Endothelial cell of umbilical vein (primary cell): ENCODE results near the gene C14orf93. TPM values are rescaled to one million over a fixed set of nuclear protein-coding genes. Genes with fewer than 3 reads are reported as not detected.

ENCODE experiments used
- BruUV-seq: library from RNA; stranded (reverse); fragments of 400-500 nt; replicated peaks from 2 replicates; lab custom pipeline; 2021; lab: Mats Ljungman, UMichigan
- CTCF ChIA-PET: fragments of 300-600, 350-600 bp; sonication (Branson Sonifier 250); formaldehyde crosslinking; loops from one replicate; lab custom pipeline; 2021; ENCODE audit warnings: antibody characterized with exemption, inconsistent platforms; lab: Charles Lee
- POLR2A ChIA-PET: fragments of 300-600, 350-600 bp; sonication (Branson Sonifier 250); formaldehyde crosslinking; loops from one replicate; lab custom pipeline; 2021; ENCODE audit warnings: antibody characterized with exemption, inconsistent platforms; lab: Charles Lee
- DNase-seq: peaks from one replicate; pipeline ENCODE4 v3.0.0-alpha.2; 2011; ENCODE audit warnings: low read depth, low spot score
- FAIRE-seq: peaks from 2 replicates; lab custom pipeline; 2011; peaks lifted over from hg19 to GRCh38; lab: Jason Lieb, UNC
- H2AFZ ChIP-seq: 2 replicates; pipeline ENCODE4 v1.6.0; 2012; ENCODE audit warnings: low read depth, low read length, control low read depth, inconsistent platforms
- H3K27ac ChIP-seq: 2 replicates; pipeline ENCODE4 v1.5.1; 2011; ENCODE audit warnings: low read depth, mild to moderate bottlenecking, control low read depth, low read length, moderate library complexity; ENCODE audit not compliant: insufficient read depth
- H3K27me3 ChIP-seq, 2 experiments: 2 replicates each; pipeline versions ENCODE4 v1.6.0 to v1.6.1; 2011; ENCODE audit warnings: low read length in 2 of 2, mixed read lengths in 1 of 2; ENCODE audit not compliant: control insufficient read depth in 2 of 2, insufficient read depth in 2 of 2
- H3K36me3 ChIP-seq, 2 experiments: 2 replicates in 1 of 2; 3 replicates in 1 of 2; pipeline ENCODE4 v1.5.1; 2011; ENCODE audit warnings: low read length in 2 of 2, mild to moderate bottlenecking in 1 of 2, moderate library complexity in 1 of 2; ENCODE audit not compliant: control insufficient read depth in 2 of 2, insufficient read depth in 2 of 2; ENCODE audit errors: extremely low read depth in 1 of 2
- H3K4me1 ChIP-seq: 3 replicates; pipeline ENCODE4 v1.5.1; 2011; ENCODE audit warnings: mild to moderate bottlenecking, low read length; ENCODE audit not compliant: control insufficient read depth, insufficient read depth; ENCODE audit errors: extremely low read depth
- H3K4me2 ChIP-seq: 2 replicates; pipeline ENCODE4 v1.6.1; 2011; ENCODE audit warnings: low read length, control low read depth, mixed read lengths; ENCODE audit not compliant: insufficient read depth
- H3K4me3 ChIP-seq, 3 experiments: fragments of 200-600 bp in 1 of 3; sonication (generic), shearing (Covaris generic) in 1 of 3; replicated peaks in 1 of 3; 2 replicates each; pipeline ENCODE4 v1.5.1; 2011 to 2016; ENCODE audit warnings: control low read depth in 3 of 3, low read length in 3 of 3, mild to moderate bottlenecking in 2 of 3, inconsistent platforms in 1 of 3, low read depth in 1 of 3, moderate library complexity in 1 of 3; ENCODE audit not compliant: insufficient read depth in 1 of 3
- H3K79me2 ChIP-seq: 2 replicates; pipeline ENCODE4 v1.6.0; 2012; ENCODE audit warnings: low read length, inconsistent platforms; ENCODE audit not compliant: control insufficient read depth, insufficient read depth
- H3K9ac ChIP-seq: replicated peaks from 2 replicates; pipeline ENCODE3; 2011; ENCODE audit warnings: low read length, control low read depth; ENCODE audit not compliant: insufficient read depth; ENCODE audit errors: extremely low read depth
- H3K9me1 ChIP-seq: replicated peaks from 3 replicates; pipeline ENCODE4 v1.6.0; 2011; ENCODE audit warnings: mild to moderate bottlenecking, low read length; ENCODE audit not compliant: control insufficient read depth, insufficient read depth; ENCODE audit errors: extremely low read depth
- H3K9me3 ChIP-seq: replicated peaks from 2 replicates; pipeline ENCODE4 v1.5.1; 2012; ENCODE audit warnings: low read length, inconsistent platforms; ENCODE audit not compliant: control insufficient read depth, insufficient read depth
- H4K20me1 ChIP-seq: replicated peaks from 2 replicates; pipeline ENCODE3; 2011; ENCODE audit warnings: mild to moderate bottlenecking, low read length; ENCODE audit not compliant: control insufficient read depth, insufficient read depth; ENCODE audit errors: extremely low read depth
- CTCF ChIP-seq, 2 donors: IDR thresholded peaks; 1 replicate in 1 of 2; 2 replicates in 1 of 2; pipeline ENCODE4 v1.5.1; 2011; ENCODE audit warnings: low read length in 2 of 2, mild to moderate bottlenecking in 2 of 2, moderate library complexity in 2 of 2, control low read depth in 1 of 2, inconsistent platforms in 1 of 2, low read depth in 1 of 2; ENCODE audit not compliant: insufficient read depth in 1 of 2; ENCODE audit errors: extremely low read depth in 1 of 2
- EZH2 ChIP-seq: IDR thresholded peaks from 2 replicates; pipeline ENCODE4 v1.6.1; 2012; ENCODE audit warnings: borderline replicate concordance, low read depth, mild to moderate bottlenecking, moderate library complexity, low read length, inconsistent platforms; ENCODE audit not compliant: severe bottlenecking
- FOS ChIP-seq: IDR thresholded peaks from 2 replicates; pipeline ENCODE4 v1.6.1; 2011; ENCODE audit warnings: mild to moderate bottlenecking, low read length, moderate library complexity, borderline replicate concordance; ENCODE audit not compliant: insufficient read depth
- GATA2 ChIP-seq: IDR thresholded peaks from 2 replicates; pipeline ENCODE4 v1.7.0; 2011; ENCODE audit warnings: low read depth, mild to moderate bottlenecking, moderate library complexity, mixed read lengths, low read length; ENCODE audit not compliant: insufficient read length, insufficient read depth
- JUN ChIP-seq: IDR thresholded peaks from 2 replicates; pipeline ENCODE4 v1.6.1; 2011; ENCODE audit warnings: borderline replicate concordance, low read depth; ENCODE audit not compliant: insufficient read length, insufficient read depth
- MAX ChIP-seq: IDR thresholded peaks from 2 replicates; pipeline ENCODE4 v1.6.1; 2011; ENCODE audit not compliant: insufficient read depth, insufficient read length
- MYC ChIP-seq: IDR thresholded peaks from one replicate; pipeline ENCODE4 v1.6.1; 2011; ENCODE audit warnings: mild to moderate bottlenecking, low read depth, low read length
- POLR2A ChIP-seq: IDR thresholded peaks from 2 replicates; pipeline ENCODE4 v1.6.1; 2012; ENCODE audit warnings: low read depth, mild to moderate bottlenecking, control low read depth, low read length
- POLR2AphosphoS5 ChIP-seq: IDR thresholded peaks from 2 replicates; pipeline ENCODE4 v1.6.1; 2012; ENCODE audit warnings: low read depth, mild to moderate bottlenecking, control low read depth, low read length, moderate library complexity; ENCODE audit not compliant: insufficient read depth
- dilution Hi-C: fragments of 300-500 bp; cut with MboI; formaldehyde crosslinking; loops from one replicate; pipeline ENCODE4 v1.15.0; 2019; ENCODE audit warnings: low sequenced_read_pairs; ENCODE audit not compliant: extremely low pct_ligation_motif_present
- intact Hi-C: fragments of 100-400 bp; cut with micrococcal nuclease; formaldehyde crosslinking; loops from one replicate; pipeline ENCODE4 v1.10.0; 2022
- polyA plus RNA-seq, 4 experiments: library from polyadenylated mRNA; depleted of rRNA in 3 of 4; stranded (reverse) in 3 of 4; unstranded in 1 of 4; fragments of >200 nt; gene quantifications; 2 replicates each; pipeline versions ENCODE4 v1.2.1 to v1.2.3, GENCODE V29; 2011 to 2012; ENCODE audit warnings: missing spikeins in 1 of 4
- total RNA-seq: library from RNA; stranded (reverse); gene quantifications from 2 replicates; pipeline ENCODE4 v1.2.3, GENCODE V29; 2021

The C14orf93 gene
- total and polyA plus RNA-seq, 2 donors (not counting 3 experiments of a cell fraction or from before 2014, with no cell fraction given), result 7.1 to 9.2 TPM

- no peak for FAIRE-seq
Measured at GRCh38 chr14:22939684-22940083, 70.3 kb downstream of the C14orf93 start.

More at GRCh38 chr14:22939684-22940083, 70.3 kb downstream of the C14orf93 start:
- ChIA-PET CTCF (interaction anchor here (1.6 to 8.2 kb wide), 2 partner anchors 9 to 47 kb away, joined by 4 to 46 read pairs; partner anchors contain the start of gene PRMT5), POLR2A (interaction anchor here (1.5 kb wide), 1 partner anchor 10 kb away, joined by 3 read pairs; the partner anchor contains the start of gene PRMT5)
- H3K4me3 ChIP-seq, result no peak overlapping the region
- TF ChIP-seq MYC, result no peak
- no peak for TF ChIP-seq FOS
- TF ChIP-seq JUN, result no peak
- no peak for TF ChIP-seq EZH2
- no peak for TF ChIP-seq POLR2A
- no peak for TF ChIP-seq GATA2
- no peak for TF ChIP-seq CTCF (IDR thresholded peaks at IDR 0.05; ENCODE audit: extremely low read depth in 1 of 2, insufficient read depth in 1 of 2, low read depth in 1 of 2, low read length in 2 of 2)
- TF ChIP-seq POLR2AphosphoS5, result no peak
- no peak for TF ChIP-seq MAX
- H3K36me3 ChIP-seq, result no peaks in the 10 kb centered on the region
- no peaks in the 10 kb centered on the region for H3K9me1 ChIP-seq
- no peak overlapping the region for H3K4me2 ChIP-seq
- no peaks in the 10 kb centered on the region for H3K27me3 ChIP-seq
- no peak overlapping the region for H3K9ac ChIP-seq
- no peaks in the 10 kb centered on the region for H3K79me2 ChIP-seq
- no peak overlapping the region for H2AFZ ChIP-seq
- no peaks in the 10 kb centered on the region for H3K9me3 ChIP-seq
- H4K20me1 ChIP-seq, result no peaks in the 10 kb centered on the region
- intact Hi-C loops, result no loop called here
- no TSS peak for BruUV-seq
- H3K27ac ChIP-seq, result no peak overlapping the region
- dilution Hi-C loops, result no loop called here
- no peak for DNase-seq
- no peaks in the 10 kb centered on the region for H3K4me1 ChIP-seq

Other genes with a start within 250 kb of the C14orf93 start
- gene OXA1L, start 243.5 kb downstream of the C14orf93 start, total RNA-seq, result 200 and 212 TPM in 2 replicates
- 294 and 328 TPM in 2 replicates for gene OXA1L, start 243.5 kb downstream of the C14orf93 start, polyA plus RNA-seq
- gene SLC7A7, start 194.7 kb downstream of the C14orf93 start, total RNA-seq, result 18.5 and 22.5 TPM in 2 replicates
- gene SLC7A7, start 194.7 kb downstream of the C14orf93 start, polyA plus RNA-seq, result 94.0 and 103 TPM in 2 replicates
- 174 TPM in 2 replicates for gene MRPL52, start 180.3 kb downstream of the C14orf93 start, total RNA-seq
- 81.1 and 127 TPM in 2 replicates for gene MRPL52, start 180.3 kb downstream of the C14orf93 start, polyA plus RNA-seq
- 603 and 615 TPM in 2 replicates for gene MMP14, start 173.6 kb downstream of the C14orf93 start, total RNA-seq
- gene MMP14, start 173.6 kb downstream of the C14orf93 start, polyA plus RNA-seq, result 501 and 506 TPM in 2 replicates
- gene LRP10, start 138.4 kb downstream of the C14orf93 start, total RNA-seq, result 119 and 123 TPM in 2 replicates
- gene LRP10, start 138.4 kb downstream of the C14orf93 start, polyA plus RNA-seq, result 157 and 192 TPM in 2 replicates
- 0.33 TPM in 1 of 2 replicates, not detected in the other for gene REM2, start 126.9 kb downstream of the C14orf93 start, total RNA-seq
- 0.06 TPM in 1 of 2 replicates, not detected in the other for gene REM2, start 126.9 kb downstream of the C14orf93 start, polyA plus RNA-seq
- gene RBM23, start 91.0 kb downstream of the C14orf93 start, total RNA-seq, result 61.0 and 68.9 TPM in 2 replicates
- 67.7 and 73.3 TPM in 2 replicates for gene RBM23, start 91.0 kb downstream of the C14orf93 start, polyA plus RNA-seq
- 67.2 and 73.1 TPM in 2 replicates for gene PRMT5, start 80.8 kb downstream of the C14orf93 start, total RNA-seq
- 185 and 197 TPM in 2 replicates for gene PRMT5, start 80.8 kb downstream of the C14orf93 start, polyA plus RNA-seq
- 33.8 and 37.4 TPM in 2 replicates for gene HAUS4, start 53.1 kb downstream of the C14orf93 start, total RNA-seq
- gene HAUS4, start 53.1 kb downstream of the C14orf93 start, polyA plus RNA-seq, result 23.5 and 30.3 TPM in 2 replicates
- gene AJUBA, start 27.6 kb downstream of the C14orf93 start, total RNA-seq, result 54.1 and 61.7 TPM in 2 replicates
- gene AJUBA, start 27.6 kb downstream of the C14orf93 start, polyA plus RNA-seq, result 50.0 and 50.7 TPM in 2 replicates
- gene PSMB5, start 24.8 kb upstream of the C14orf93 start, total RNA-seq, result 214 and 236 TPM in 2 replicates
- 459 and 464 TPM in 2 replicates for gene PSMB5, start 24.8 kb upstream of the C14orf93 start, polyA plus RNA-seq
- not detected in 2 replicates for gene PSMB11, start 32.1 kb upstream of the C14orf93 start, total RNA-seq
- not detected in 2 replicates for gene PSMB11, start 32.1 kb upstream of the C14orf93 start, polyA plus RNA-seq
- gene CDH24, start 47.4 kb upstream of the C14orf93 start, total RNA-seq, result 20.2 and 21.7 TPM in 2 replicates
- 52.9 and 63.1 TPM in 2 replicates for gene CDH24, start 47.4 kb upstream of the C14orf93 start, polyA plus RNA-seq
- gene ACIN1, start 85.0 kb upstream of the C14orf93 start, total RNA-seq, result 220 and 240 TPM in 2 replicates
- 136 and 146 TPM in 2 replicates for gene ACIN1, start 85.0 kb upstream of the C14orf93 start, polyA plus RNA-seq
- 55.5 and 58.3 TPM in 2 replicates for gene C14orf119, start 85.4 kb upstream of the C14orf93 start, total RNA-seq
- gene C14orf119, start 85.4 kb upstream of the C14orf93 start, polyA plus RNA-seq, result 60.5 and 78.7 TPM in 2 replicates
- not detected in 2 replicates for gene CIROP, start 94.8 kb upstream of the C14orf93 start, total RNA-seq
- not detected in 2 replicates for gene CIROP, start 94.8 kb upstream of the C14orf93 start, polyA plus RNA-seq
- gene CEBPE, start 109.1 kb upstream of the C14orf93 start, total RNA-seq, result not detected in 2 replicates
- gene CEBPE, start 109.1 kb upstream of the C14orf93 start, polyA plus RNA-seq, result not detected in 2 replicates
- gene SLC7A8, start 173.5 kb upstream of the C14orf93 start, total RNA-seq, result 1.1 and 1.6 TPM in 2 replicates
- 0.76 and 0.88 TPM in 2 replicates for gene SLC7A8, start 173.5 kb upstream of the C14orf93 start, polyA plus RNA-seq
- not detected in 2 replicates for gene RNF212B, start 227.8 kb upstream of the C14orf93 start, total RNA-seq
- not detected in 2 replicates for gene RNF212B, start 227.8 kb upstream of the C14orf93 start, polyA plus RNA-seq